NCI-H446 treated with DMSO at 0.1 percent for 48 hours (cell line): ENCODE data around the gene NEU2.

Experiments
- DNase-seq: peaks from one replicate; lab custom pipeline; 2025; lab: John Stamatoyannopoulos, UW

Gene NEU2

GRCh38 chr2:233079953-233080835 lies 47.7 kb downstream of the NEU2 start:
- no peak for DNase-seq

DNA sequence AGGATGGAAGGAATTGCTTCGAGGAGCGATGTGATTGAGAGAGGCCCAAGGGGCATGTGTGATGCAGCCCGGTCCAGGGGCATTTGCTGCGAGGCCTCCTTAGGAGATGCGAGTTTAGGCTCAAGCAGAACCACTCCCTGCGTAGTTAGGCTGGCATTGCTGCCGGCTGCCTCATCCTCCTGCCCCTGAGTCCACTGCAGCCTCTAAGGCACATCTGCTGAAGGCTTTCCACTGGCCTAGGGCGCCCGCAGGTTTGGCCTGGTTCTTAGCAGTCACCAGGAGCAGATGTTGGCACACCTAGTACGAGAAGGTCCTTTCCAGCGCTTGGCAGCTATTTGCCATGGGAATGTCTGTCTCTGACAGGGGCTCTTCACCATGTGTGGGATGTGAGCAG lies 48.4 kb downstream of the NEU2 start:
- no peak for DNase-seq

DNA sequence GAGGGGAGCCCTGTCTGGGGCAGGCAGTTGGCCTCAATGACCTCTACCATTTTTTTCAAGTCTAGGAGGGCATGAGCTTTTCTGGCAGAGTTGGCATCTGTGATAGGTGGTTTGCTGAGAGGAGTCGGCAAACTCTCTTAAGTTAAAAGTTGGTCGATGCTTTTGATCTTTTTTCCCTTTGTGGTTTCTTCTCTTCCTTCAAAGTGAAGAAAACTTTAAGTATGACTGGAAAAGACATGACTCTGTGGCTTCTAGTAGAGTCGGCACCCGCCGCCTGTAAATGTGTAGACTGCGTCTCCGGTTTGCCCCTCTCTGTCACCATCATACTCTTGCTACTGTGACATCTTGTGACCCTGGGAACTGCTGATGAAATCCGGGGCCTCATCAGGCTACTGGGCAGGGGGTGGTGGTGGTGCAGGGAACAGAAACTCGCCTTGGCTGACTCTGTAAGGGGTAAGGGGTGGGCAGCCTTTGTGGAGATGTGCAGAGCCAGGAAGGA lies 48.8 kb downstream of the NEU2 start:
- DNase-seq, result no peak

DNA sequence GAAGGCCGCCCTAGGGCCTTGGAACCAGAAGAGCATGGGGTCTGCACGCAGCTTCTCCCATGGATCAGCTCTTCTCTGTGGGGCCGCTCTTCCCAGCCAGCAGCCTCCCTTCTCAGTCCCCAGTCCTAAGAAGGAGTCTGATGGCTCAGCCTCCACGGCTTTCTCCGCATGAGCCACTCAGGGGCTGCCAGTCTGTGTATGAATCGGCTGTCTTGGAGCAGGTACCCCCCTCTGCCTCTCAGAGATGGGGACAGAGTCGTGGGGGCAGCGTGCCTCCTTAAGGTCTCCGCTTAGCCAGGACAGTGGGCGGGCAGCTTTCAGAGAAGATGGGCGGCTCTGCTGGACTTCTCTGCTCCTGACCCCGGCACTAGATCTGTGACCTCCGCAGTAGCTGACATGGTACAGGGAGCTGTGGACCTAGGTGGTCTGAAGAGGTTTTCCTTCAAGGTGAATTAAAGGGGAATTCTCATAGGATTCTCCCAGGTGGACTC lies 49.3 kb downstream of the NEU2 start:
- no peak for DNase-seq

- no peak for DNase-seq
Observed at GRCh38 chr2:233082222-233082930, 49.9 kb downstream of the NEU2 start.

DNA sequence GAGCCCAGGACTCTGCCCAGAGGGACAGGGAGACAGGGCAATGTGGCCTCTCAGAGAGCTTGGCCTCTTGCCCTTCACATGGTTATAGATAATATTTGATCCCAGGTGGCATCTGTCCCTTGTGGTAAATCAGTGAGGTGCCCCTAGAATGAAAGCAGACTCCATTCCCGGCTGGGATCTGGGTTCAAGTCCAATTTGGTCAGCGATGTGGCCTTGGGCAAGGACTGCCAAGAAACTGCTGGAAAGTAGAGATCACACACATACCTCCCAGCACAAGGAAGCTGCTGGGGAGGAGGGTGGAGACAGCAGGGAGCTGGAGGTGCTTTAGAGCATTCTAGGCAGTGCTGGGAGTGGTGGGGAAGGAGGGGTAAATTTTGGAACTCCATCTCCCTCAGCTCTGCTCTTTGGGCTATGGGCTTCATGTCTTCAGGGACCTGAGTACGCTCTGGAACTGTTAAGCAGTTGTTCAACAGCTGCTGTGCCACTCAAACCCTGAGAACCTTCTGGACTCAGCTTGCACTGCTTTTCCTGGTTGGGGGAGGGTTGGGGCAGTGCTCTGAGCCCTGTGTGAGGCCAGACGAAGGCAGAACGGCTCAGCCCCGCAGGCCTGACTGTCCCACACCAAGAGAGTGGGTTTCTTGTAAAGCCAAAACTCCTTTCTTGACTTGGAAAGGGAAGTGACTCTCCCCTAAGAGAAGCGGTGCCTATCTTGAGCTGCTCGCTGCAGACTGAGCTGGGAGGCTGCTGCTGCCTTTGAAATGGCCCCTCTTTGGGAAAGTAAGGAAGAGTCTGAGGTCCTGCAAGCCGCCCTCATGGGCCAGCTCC lies 50.7 kb downstream of the NEU2 start:
- DNase-seq, result no peak

DNA sequence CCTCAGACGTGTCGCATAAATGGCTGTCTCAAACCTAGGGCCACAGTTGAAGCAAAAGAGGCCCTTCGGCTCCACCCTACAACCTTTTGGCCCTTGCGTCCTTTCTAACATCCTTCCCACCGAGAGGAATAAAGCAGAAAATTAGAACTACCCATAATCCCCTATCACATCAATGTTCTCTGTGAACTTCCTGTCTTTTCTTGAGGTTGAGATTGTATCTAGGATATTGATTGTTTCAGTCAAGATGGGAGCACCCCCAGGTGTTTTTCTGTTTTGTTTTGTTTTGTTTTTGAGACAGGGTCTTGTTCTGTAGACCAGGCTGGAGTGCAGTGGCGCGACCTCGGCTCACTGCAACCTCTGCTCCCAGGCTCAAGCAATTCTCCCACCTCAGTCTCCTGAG lies 51.3 kb downstream of the NEU2 start:
- no peak for DNase-seq

GRCh38 chr2:233084488-233084887 lies 52.0 kb downstream of the NEU2 start:
- DNase-seq, result no peak
